ENCODE measurements around the gene GPSM1.

DNA sequence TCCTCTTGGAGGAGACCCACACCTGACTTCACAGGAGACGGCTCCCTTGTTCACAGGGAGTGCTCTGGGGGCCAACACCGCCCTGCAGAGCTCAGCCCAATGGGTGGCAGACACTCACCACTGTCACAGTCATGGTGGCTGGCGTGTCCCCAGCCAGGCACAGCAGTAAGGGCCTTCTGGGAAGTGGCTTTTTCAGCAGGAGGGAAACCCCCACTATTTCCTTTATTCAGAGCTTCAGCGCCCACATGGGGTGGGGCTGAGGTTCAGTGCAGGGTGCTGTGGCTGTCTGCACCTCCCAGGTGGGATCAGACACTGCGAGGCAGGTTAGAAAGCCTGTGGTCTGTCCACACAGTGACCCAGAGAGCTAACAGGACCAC, 76.2 kb downstream of the GPSM1 start:
- TF ChIP-seq, protein P1, sequence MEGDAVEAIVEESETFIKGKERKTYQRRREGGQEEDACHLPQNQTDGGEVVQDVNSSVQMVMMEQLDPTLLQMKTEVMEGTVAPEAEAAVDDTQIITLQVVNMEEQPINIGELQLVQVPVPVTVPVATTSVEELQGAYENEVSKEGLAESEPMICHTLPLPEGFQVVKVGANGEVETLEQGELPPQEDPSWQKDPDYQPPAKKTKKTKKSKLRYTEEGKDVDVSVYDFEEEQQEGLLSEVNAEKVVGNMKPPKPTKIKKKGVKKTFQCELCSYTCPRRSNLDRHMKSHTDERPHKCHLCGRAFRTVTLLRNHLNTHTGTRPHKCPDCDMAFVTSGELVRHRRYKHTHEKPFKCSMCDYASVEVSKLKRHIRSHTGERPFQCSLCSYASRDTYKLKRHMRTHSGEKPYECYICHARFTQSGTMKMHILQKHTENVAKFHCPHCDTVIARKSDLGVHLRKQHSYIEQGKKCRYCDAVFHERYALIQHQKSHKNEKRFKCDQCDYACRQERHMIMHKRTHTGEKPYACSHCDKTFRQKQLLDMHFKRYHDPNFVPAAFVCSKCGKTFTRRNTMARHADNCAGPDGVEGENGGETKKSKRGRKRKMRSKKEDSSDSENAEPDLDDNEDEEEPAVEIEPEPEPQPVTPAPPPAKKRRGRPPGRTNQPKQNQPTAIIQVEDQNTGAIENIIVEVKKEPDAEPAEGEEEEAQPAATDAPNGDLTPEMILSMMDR (IDR thresholded peaks at IDR 0.05; ENCODE audit: poor library complexity), result no peak
- no peak for TF ChIP-seq EZH2phosphoT487 (IDR thresholded peaks at IDR 0.05; ENCODE audit: low read depth, severe bottlenecking, unreplicated experiment)
